ENCODE data around the gene TMEM154. TPM values are rescaled to one million over a fixed set of nuclear protein-coding genes. Genes with fewer than 3 reads are reported as not detected.

Gene TMEM154
- polyA plus RNA-seq, 1 of the 3 experiments (the other 2 are of a cell fraction): 0.58 TPM

DNA sequence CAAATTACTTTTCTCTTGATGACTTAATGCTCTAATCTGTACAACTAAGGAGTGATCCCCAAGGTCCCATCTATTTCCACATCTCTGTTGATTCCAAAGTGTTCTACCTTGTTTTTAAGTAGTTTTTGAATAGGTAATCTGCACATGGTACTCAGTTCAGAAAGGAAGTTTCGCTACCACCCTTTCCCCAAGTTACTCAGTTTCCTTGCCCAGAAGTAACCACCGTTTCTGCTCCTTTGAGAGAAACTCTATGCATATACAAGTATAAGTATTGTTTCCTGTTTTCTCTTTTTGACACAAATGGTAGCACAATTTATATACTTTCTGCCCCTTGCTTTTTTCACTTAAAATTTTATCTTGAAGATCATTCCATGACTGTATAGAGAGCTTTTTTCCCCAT lies 18.1 kb downstream of the TMEM154 start (continued):
- TF ChIP-seq MXI1 (IDR thresholded peaks at IDR 0.05; ENCODE audit: low read depth, low read length): no peak

- Histone ChIP-seq H3K4me1 (ENCODE audit: control insufficient read depth in 1 of 2, insufficient read depth in 2 of 2, low read depth in 1 of 2, low read length in 1 of 2) (no peaks in the 10 kb centered on the region; a peak in 1 of 4 replicates), H3K27me3 (ENCODE audit: insufficient read depth) (no peaks in the 10 kb centered on the region), H4K20me1 (ENCODE audit: insufficient read depth) (no peaks in the 10 kb centered on the region), H3K27ac (ENCODE audit: low read depth in 2 of 2, low read length in 1 of 2) (no peak overlapping the region), H3K4me3 (ENCODE audit: low read depth in 2 of 2, low read length in 1 of 2) (no peak overlapping the region), H3K9me3 (no peaks in the 10 kb centered on the region), H3K79me2 (ENCODE audit: insufficient read depth) (no peaks in the 10 kb centered on the region), H3K9me2 (no peaks in the 10 kb centered on the region), H3F3A (replicated peaks; ENCODE audit: insufficient read depth) (no peaks in the 10 kb centered on the region), H3K4me2 (no peak overlapping the region), H3K36me3 (replicated peaks in 1 of 2; ENCODE audit: control insufficient read depth in 1 of 2, insufficient read depth in 2 of 2, low read length in 1 of 2) (no peaks in the 10 kb centered on the region), H3K9ac (no peak overlapping the region), H2AFZ (ENCODE audit: low read depth) (no peak overlapping the region)
- ChIA-PET POLR2A (no interaction called here), CTCF (interaction anchor here (1.0 kb wide), 1 partner anchor 14 kb away, joined by 3 read pairs; no protein-coding TSS in a partner anchor)
- 71% methylated on average over 5 of the region's 5 CpGs for WGBS (ENCODE audit: low lambda C conversion rate)
- DNase-seq: no peak
- no peak for TF ChIP-seq RCOR1 (IDR thresholded peaks at IDR 0.05; ENCODE audit: low read length)
- no peak for TF ChIP-seq TCF12 (IDR thresholded peaks at IDR 0.05)
- TF ChIP-seq, protein P1, sequence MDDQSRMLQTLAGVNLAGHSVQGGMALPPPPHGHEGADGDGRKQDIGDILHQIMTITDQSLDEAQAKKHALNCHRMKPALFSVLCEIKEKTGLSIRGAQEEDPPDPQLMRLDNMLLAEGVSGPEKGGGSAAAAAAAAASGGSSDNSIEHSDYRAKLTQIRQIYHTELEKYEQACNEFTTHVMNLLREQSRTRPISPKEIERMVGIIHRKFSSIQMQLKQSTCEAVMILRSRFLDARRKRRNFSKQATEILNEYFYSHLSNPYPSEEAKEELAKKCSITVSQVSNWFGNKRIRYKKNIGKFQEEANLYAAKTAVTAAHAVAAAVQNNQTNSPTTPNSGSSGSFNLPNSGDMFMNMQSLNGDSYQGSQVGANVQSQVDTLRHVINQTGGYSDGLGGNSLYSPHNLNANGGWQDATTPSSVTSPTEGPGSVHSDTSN (IDR thresholded peaks at IDR 0.05): no peak
- no peak for TF ChIP-seq TAF1 (IDR thresholded peaks at IDR 0.05; ENCODE audit: borderline replicate concordance, low read depth, low read length)
- no peak for TF ChIP-seq EZH2phosphoT487 (IDR thresholded peaks at IDR 0.05; ENCODE audit: borderline replicate concordance, low read depth)
- no peak for TF ChIP-seq POLR2AphosphoS5 (IDR thresholded peaks at IDR 0.05; ENCODE audit: low read depth, low read length)
- TF ChIP-seq, protein P2, sequence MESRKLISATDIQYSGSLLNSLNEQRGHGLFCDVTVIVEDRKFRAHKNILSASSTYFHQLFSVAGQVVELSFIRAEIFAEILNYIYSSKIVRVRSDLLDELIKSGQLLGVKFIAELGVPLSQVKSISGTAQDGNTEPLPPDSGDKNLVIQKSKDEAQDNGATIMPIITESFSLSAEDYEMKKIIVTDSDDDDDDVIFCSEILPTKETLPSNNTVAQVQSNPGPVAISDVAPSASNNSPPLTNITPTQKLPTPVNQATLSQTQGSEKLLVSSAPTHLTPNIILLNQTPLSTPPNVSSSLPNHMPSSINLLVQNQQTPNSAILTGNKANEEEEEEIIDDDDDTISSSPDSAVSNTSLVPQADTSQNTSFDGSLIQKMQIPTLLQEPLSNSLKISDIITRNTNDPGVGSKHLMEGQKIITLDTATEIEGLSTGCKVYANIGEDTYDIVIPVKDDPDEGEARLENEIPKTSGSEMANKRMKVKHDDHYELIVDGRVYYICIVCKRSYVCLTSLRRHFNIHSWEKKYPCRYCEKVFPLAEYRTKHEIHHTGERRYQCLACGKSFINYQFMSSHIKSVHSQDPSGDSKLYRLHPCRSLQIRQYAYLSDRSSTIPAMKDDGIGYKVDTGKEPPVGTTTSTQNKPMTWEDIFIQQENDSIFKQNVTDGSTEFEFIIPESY (IDR thresholded peaks at IDR 0.05; ENCODE audit: borderline replicate concordance, low read depth): no peak
- TF ChIP-seq, protein P3, sequence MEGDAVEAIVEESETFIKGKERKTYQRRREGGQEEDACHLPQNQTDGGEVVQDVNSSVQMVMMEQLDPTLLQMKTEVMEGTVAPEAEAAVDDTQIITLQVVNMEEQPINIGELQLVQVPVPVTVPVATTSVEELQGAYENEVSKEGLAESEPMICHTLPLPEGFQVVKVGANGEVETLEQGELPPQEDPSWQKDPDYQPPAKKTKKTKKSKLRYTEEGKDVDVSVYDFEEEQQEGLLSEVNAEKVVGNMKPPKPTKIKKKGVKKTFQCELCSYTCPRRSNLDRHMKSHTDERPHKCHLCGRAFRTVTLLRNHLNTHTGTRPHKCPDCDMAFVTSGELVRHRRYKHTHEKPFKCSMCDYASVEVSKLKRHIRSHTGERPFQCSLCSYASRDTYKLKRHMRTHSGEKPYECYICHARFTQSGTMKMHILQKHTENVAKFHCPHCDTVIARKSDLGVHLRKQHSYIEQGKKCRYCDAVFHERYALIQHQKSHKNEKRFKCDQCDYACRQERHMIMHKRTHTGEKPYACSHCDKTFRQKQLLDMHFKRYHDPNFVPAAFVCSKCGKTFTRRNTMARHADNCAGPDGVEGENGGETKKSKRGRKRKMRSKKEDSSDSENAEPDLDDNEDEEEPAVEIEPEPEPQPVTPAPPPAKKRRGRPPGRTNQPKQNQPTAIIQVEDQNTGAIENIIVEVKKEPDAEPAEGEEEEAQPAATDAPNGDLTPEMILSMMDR (IDR thresholded peaks at IDR 0.05): no peak
- TF ChIP-seq RFX5 (IDR thresholded peaks at IDR 0.05; ENCODE audit: low read length): no peak
- no peak for TF ChIP-seq MXI1 (IDR thresholded peaks at IDR 0.05; ENCODE audit: low read depth, low read length)
- TF ChIP-seq RXRA (IDR thresholded peaks at IDR 0.05; ENCODE audit: borderline replicate concordance, low read depth): no peak
- no peak for TF ChIP-seq TEAD4 (IDR thresholded peaks at IDR 0.05; ENCODE audit: borderline replicate concordance, insufficient read depth)
- no peak for TF ChIP-seq MEF2A (IDR thresholded peaks at IDR 0.05; ENCODE audit: borderline replicate concordance, low read depth)
- TF ChIP-seq MAX (IDR thresholded peaks at IDR 0.05; ENCODE audit: low read depth): no peak
- no peak for TF ChIP-seq FOXM1 (IDR thresholded peaks at IDR 0.05; ENCODE audit: low read depth)
- no peak for TF ChIP-seq NRF1 (IDR thresholded peaks at IDR 0.05; ENCODE audit: low read depth, low read length)
- TF ChIP-seq EP300 (IDR thresholded peaks at IDR 0.05; ENCODE audit: borderline replicate concordance in 1 of 2, low read depth in 1 of 2, low read length in 1 of 2): no peak
- TF ChIP-seq YY1 (IDR thresholded peaks at IDR 0.05; ENCODE audit: low read depth): no peak
Measured at GRCh38 chr4:152660526-152660925, 19.3 kb downstream of the TMEM154 start.
